Kidney tubule cell (primary cell): ENCODE results near the gene LITAFD.
"Not testable (repeated sequence)": the region's sequence is repeated elsewhere in the genome, so short reads cannot be mapped to it uniquely, and the experiment has no call there.

Source experiments
- DNase-seq: peaks from one replicate; pipeline ENCODE4 v3.0.0-alpha.2; 2018; ENCODE audit warnings: low spot score

The LITAFD gene

DNA sequence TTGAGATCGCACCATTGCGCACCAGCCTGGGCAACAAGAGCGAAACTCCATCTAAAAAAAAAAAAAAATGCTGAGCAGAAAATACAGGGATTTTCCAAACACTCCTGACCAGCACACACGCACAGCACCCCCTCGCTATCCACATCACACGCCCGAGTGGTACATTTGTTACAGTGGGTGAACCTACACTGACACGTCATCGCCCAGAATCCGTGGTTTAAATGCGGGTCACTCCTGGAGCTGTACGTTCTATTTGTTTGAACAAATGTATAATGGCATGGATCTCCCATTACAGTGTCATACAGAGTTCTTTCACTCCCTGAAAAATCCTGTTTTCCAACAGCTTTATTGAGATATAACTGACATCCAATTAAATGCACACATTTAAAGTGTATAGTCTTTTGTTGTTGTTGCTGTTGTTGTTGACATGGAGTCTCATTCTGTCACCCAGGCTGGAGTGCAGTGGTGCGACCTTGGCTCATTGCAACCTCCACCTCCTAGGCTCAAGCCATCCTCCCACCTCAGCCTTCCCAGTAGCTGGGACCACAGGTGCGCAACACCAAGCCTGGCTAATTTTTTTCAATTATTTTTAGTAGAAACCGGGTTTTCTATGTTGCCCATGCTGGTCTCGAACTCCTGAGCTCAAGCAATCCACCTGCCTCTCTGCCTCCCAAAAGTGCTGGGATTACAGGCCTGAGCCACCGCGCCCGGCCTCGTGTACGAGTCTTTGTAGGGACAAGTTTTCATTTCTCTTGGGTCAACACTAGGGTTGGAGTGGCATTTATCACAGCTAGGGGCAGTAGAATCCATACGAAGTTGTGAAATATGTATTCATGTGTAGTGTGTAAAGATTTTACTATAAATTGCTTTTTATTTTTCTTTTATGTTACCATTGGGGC is 8.9 kb upstream of the LITAFD start:
- no peak for DNase-seq

DNA sequence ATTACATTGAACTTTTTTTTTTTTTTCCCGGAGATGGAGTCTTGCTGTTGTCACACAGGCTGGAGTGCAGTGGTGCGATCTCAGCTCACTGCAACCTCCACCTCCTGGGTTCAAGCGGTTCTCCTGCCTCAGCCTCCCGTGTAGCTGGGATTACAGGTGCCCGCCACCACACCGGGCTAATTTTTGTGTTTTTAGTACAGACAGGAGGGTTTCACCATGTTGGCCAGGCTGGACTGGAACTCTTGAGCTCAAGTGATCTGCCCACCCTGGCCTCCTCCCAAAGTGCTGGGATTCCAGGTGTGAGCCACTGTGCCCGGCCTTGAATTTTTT is 8.3 kb upstream of the LITAFD start:
- not testable (repeated sequence) for DNase-seq

DNA sequence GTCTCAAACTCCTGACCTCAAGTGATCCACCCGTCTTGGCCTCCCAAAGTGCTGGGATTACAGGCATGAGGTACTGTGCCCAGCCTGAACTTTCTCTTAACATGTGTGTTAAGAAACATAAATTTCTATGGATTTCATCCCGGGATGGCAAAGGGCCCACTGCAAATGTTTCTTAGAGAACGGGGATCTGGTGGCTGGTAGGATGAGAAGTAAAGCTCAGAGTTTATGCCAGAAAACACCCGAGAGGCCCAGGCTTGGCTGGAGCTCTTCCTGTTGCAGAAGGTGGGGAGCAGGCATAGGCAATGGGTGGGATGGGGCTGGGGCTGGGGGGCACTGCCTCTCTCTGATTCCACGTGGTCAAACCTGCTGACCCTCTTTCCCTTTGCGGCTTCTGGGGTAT is 7.8 kb upstream of the LITAFD start:
- DNase-seq = no peak

DNA sequence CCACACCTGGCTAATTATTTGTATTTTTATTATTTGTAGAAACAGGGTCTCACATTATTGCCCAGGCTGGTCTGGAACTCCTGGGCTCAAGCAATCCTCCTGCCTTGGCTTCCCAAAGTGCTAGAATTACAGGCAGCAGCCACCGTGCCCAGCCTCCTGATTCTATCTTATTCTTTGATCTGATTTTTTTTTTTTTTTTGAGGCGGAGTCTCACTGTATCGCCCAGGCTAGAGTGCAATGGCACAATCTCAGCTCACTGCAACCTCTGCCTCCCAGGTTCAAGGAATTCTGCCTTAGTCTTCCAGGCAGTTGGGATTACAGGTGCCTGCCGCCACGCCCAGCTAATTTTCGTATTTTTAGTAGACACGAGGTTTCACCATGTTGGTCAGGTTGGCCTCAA is 6.8 kb upstream of the LITAFD start:
- not testable (repeated sequence) for DNase-seq

DNA sequence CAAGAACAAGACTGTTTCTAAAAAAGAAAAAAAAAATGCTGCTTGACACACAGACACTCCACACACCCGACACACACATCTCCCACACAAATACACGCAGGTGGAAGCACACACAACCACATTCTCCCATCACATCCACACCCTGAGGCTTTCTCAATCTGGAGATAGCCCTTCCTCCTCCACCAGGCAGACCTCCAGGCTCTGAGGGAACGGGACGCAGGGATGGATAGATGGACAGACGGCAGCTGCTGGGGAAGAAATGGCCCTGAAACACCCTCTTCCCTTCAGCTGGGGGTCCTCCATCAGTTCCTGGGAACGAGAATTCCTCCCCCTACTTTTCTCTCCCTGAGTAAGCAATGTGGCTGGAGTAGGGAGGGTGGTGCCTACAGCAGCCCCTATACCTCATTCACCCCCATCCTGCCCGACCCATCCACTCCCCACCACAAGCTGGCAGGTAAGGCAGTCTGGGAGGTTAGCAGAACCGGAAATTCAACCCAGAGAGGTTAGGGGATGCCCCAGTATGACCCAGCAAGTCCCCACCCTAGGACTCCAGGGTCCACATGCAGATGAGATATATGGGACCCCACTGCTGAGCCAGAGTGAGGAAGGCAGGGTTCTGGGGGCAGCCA is 4.1 kb upstream of the LITAFD start:
- DNase-seq = peak; percentile 68

DNA sequence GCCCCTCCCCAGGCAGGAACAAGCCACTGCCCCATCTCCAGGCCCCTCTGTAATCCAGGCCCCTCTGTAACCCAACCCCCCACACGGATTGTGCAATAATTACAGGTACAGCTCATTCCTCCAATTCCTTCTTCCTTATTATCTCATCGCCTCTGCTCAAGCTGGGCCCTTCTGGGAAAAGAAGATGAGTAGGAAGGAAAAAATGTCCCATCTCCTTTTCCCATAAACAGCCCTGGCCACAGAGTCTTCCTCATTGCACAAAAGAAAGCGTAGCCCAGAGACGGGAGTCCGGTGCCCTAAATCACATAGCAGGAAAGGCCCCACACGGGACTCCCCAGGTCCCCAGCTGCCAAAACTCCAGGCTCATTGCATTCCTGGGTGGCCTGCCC is 3.6 kb upstream of the LITAFD start:
- peak; percentile 97 for DNase-seq

DNA sequence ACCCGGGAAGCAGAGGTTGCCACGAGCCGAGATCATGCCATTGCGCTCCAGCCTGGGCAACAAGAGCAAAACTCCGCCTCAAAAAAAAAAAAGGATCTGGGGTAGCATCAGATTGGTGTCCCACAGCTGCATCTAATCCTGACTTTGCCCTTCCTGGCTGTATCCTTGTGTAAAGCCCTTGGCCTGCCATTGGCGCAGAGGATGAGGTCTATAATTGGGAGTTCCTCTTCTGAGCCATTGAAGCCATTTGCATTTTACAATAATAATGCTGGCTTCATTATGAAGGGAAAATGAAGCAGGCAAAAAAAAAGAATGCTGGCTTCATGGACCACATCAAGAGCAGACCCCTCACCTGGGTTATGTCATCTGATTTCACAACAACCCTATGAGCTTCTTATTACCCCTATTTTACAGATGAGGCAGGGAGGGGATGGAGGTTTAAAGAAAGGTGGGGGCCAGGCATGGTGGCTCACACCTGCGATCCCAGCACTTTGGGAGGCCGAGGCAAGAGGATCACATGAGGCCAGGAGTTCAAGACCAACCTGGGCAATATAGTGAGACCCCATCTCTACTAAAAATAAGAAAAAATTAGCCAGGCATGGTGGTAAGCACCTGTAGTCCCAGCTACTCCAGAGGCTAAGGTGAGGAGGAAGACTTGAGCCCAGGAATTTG is 1.2 kb upstream of the LITAFD start:
- DNase-seq = no peak

DNA sequence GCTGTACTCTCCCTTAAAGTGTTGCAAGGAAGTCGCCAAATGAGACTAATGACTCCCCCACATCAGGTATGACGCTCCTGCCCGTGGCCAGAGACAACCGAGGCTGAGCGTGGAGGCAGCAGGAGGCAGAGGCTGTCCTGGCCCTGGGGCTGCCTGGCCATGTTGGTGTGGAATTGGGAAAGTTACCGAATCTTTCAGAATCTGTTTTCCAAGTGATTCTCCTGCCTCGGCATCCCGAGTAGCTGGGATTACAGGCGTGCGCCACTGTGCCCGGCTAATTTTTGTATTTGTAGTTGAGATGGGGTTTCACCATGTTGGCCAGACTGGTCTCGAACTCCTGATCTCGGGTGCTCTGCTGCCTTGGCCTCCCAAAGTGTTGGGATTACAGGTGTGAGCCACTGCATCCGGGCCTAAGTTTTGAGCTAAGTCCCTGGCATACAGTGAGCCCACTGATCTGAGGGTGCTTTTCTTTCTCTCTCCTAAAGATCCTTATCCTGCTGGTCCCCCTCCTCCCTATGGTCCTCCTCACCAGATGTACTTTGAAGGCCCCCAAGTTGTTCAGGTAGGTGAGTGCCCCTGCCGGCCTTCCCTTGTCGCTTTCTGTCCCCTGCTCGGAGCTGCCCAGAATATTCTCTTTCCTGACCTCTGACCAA is 700 bp downstream of the LITAFD start:
- no peak for DNase-seq

DNA sequence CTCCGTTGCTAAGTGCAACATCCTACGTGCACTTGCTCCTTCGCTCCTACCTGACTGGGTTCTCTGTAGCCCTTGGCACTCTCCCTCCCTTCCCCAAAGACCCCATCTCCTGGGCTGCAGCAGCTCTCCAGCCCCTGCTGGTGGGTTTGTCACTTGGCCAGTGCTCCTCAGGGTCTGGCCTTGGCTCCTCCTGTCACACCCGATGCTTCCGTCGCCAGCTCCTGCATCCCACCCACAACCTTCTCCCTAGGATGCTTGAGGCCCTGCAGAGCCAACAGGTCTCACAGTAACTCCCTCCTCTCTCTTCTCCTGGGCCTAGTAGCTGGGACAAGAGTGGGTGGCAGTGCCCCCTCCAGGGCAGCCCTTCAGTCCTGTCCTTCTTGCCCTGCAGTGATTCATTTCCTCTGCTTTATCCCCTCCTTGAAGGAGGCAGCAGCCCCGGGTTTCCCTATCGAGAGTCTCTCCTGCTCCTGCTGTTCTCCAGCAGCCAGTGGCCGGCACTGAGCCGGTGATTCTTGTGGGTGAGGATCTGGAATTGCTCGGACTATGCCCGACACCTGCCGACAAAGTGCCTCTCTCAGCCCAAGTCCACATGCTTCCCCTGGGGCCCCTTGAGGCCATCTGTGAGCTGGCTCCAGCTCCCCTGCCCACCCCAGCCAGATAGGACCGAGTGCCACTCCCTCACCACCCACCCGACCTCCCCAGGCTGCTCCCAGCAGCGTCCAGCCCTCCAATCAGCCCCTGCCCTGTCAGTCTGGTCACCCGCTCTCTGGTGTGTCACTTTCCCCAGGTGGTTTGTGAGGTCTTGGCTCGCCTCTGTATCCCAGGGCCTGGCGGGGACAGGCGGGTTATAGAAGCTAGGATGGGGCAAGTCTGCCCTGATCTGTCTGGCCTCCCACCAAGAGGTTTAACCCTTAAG is 3.8 kb downstream of the LITAFD start:
- peak; percentile 82 for DNase-seq

DNA sequence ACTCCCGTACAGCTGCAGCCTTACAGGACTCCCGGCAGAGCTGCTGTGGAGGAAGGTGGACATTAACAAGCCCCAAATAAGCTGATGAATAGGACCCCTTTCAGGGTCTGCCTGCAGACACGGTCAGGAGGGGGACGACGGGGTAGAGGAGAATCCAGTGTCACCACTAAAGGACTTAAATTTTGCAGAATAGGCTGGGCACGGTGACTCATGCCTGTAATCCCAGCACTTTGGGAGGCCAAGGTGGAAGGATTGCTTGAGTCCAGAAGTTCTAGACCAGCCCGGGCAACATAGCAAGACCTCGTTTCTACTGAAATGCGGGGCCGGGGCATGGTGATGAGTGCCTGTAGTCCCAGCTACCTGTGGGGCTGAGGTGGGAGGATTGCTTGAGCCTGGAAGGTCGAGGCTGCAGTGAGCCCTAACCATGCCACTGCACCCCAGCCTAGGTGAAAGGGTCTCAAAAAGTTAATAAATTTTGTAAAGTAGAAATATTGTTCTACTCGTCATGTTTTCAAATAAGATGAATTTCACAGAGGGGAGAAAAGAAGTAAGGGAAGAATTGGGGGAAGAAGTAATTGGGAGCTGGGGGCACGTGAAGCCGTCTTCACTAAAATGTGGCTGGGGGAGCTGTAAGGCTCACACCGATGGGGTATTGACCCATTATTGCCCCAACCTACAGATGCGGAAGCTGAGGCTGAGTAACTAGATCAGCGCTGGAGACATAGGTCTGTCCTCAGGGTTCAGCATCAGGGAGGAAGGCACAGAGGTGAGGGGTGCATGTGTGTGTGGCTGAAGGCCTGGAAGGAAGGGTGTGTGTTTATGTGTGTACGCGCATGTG is 4.7 kb downstream of the LITAFD start:
- no peak for DNase-seq

DNA sequence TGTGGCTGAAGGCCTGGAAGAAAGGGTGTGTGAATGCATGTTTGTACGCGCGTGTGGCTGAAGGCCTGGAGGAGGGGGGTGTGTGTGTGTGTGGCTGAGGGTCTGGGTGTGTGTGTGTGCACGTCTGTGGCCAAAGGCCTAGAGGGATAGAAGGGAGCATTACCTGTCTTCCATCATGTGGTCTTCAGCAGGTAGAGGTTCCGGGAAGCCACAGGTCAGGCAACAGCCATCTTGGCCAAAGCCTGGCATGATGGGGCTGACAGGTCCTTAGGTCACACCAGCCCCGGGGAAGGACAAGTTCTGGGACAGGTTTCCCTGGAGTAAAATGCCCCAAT is 5.2 kb downstream of the LITAFD start:
- no peak for DNase-seq

DNA sequence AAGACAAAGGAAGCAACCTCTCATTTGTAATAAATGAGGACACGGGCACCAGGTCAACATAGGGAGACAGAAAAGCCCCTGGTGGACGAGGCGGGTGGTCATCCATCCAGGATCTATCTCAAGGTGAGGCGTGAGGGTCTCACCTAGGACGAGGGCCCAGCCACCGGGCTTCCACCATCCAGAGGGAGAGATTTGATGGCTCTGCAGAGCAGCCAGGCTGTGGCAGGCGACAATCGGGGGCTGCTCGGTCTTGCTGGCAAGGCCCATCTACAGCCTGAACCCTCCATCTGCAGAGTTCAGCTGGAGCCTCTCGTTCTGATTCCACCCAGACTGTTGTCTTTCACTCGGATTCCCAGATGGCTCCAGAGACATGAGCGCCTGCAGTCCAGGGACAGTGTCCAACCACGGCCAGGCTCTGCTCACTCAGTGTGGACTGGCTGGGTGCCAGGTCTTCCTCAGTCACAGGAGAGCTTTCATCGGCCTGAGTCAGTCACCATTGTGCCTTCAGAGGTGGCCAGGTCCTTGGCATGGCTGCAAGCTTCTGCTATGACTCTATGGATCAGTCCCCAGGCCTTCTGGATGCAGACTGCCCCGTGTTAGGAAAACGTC is 5.9 kb downstream of the LITAFD start:
- DNase-seq = peak; percentile 81

DNA sequence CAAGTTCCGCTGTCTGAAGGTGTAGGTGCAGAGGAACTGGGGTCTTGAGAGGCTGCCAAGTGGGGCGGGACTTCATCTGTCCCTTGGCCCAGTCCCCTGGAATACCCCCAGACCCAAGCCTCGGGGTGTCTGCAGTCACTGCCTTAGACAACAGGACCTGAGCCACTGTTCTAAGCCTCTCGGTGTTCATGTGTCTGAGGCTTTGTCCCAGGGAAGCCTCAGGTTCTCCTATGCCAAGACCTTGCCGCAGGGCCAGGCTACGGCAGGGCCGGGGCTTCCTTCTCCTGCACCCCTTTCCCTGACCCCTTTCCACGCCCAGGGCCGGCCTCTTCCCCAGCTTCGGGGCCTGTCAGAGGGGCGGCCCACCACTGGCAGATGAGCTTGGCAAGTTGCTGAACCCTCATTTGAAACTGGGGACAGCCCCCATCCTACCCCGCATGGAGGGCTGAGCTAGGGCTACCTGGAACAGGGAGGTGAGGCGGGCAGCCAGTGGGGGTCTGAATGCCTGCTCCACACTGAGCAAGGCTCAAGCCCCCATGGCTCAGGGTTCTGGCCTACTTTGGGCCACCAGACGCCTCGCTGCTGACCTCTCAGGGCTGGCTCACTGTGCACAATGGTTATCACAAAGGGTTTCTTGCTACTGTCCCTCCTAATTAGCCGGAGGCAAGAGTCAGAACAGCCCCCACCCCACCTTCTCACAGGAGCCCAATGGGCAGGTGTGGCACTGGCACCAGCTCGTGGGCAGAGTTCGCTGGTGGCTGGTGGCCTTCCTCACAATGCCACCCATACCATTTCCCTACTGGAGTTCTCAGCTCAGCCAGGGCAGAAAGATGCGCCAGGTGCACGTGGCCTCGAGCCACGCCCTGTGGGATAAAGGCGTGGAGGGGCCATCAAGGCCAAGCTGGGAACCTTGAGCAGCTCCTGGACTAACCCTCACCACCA is 7.1 kb downstream of the LITAFD start:
- DNase-seq = no peak

DNA sequence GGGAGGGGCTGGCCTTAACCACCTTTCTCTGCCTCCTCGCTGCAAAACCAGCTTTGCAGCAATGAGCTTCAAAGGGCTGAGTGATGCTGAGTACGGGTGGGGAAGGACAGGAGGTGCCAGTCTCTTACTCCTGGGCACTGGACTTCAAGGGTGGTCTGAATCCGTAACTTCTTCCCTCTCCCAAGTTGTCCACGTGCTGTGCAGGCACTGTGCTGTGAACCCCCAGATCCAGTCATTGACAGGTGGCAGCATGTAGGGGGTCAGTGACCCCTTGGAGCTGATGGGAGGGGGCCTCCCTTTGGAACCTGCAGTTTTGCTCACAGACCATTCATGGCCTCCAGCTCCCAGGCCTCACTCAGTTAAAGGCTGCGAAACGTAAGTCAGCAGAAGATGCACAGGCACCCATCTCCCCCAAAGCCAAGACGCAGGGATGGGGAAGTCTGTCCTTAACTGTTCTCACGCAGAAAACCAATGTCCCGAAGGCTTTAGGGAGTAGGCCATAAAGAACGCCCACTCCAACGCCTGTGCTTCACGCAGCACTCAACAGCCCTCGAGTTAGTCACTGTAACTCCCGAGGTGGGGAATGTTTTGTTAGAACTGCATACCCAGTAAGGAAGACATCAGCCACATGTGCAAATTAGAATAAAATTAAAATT is 7.9 kb downstream of the LITAFD start:
- DNase-seq = no peak

DNA sequence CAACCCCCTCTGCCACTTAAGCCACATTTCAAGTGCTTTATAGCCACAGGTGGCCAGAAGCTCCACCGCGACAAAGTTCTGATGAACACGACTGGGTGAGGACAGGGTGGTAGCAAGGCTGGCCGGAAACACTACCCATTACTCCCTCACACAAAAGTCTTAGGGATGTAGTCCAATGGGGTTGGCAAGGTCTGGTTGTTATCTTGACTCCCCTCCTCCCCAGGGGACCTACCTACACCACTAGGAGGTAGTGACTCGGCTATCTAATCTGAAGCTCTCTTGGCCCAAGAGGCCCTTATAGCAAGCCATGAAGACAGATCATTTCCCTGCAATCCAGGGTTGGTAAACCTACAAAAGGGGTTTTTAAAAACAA is 8.4 kb downstream of the LITAFD start:
- no peak for DNase-seq

DNA sequence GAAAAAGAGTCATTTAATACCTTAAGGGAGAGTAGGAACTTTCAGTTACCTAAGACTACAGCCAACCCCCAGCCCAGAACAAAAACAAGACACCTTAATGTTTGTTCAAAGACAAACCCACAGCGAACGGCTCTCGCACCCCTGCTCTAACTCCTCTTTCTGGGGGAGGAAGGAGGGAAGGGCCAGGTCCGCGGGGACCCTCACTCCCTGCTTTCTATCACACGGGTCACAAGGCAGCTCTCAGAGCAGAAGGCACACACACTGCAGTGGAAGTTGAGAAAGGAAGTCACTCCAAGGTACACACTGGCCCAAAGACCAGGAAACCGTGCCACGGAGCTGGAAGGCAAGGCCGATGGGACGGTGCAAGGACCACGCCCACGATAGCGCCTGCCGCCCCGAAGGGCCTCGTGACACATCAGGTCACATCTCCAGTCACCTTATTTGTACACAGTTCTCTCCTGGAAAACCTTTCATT is 10.0 kb downstream of the LITAFD start:
- DNase-seq = no peak

DNA sequence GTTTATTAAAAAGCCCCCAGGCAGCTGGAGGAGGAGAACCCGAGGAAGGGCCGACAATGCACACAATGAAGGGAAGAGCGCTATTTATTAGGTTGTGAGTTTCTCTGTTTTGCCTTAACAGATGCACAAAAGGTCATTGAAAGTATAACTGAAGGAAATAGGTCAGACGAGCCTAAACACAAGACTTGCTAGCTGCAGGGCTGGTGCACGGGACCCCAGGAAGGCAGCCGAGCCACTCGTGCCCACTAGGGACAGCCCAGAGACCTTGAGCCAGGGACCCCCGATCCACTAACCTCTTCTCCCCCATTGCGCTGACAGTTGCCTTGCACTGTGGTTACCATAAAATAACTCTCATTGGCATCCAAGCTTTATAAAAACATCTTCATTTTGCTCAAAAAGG is 11.3 kb downstream of the LITAFD start:
- DNase-seq = no peak

DNA sequence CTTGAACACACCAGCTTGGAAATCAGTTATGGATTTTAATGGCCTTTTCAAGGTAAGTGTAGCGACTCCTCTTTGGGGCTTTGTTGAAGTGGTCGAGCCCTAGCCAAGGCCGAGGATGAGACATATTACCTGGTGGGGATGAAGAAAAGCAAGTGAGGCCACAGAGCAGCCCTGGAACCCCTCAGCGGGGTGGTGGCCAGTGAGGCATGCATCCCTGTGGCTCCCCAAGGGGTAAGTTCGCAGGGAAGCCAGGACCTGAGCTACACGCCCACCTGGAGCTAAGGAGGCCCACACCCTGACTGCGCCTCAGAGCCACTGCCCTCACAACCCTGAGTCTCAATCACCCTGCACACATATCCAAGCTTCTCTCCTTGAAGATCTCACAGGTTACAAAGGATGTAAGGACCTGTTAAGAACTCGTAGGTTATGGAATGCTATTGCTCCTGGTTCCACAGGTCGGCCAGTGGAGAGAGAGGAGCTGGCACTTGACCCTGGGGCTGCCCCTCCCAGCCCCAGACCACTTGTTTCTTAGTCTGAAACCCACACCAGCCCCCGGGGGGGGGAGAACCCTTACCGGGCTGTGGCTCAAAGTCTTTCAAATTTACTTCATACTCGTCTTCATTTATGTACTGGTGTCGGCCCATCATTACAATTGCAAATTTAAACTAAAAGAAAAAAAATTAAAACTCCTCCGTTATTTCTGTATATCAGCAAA is 12.0 kb downstream of the LITAFD start:
- no peak for DNase-seq
